Measurements from ENCODE around the gene ZBTB20.

The ZBTB20 gene

DNA sequence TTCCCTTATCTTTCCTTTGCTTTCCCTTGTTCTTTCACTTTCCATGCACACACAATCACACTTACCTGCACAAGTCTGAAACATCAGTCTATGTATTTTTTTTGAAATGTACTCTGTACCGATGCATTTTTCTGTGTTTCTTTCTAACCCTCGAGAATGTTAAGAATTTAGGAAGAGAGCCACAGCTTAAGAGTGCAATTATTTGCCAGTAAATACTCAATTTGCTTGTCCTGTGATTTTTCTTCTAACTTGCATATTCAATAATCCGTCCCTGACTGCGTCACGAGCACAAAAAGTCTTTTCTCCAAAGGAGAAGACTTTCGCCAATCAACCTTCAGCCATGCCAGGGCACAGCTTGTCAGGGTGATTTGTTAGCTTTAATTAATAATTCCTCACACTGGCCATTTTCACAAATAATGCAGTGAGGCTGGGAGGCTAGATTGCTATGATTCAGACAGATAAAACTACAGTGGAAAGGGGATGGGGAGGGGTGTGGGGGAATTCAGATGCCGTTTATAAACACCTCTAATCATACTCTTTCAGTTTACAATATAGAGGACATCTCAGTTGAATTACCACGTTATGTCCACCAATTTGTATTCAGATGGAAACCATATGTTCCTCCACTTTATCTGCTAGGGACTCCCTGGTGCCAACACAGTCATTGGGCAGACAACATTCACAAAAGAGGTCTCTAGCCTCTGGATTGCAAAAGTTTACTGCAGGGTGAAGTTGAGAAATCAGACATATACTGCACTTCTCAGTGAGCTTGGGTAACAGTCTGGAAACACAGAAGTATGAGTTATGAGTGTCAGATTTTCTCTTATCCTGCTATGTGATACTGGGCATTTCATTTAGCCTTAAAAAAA, 388.0 kb downstream of the ZBTB20 start:
- TF ChIP-seq JUND (IDR thresholded peaks at IDR 0.05; ENCODE audit: low read depth), result no peak
- no peak for DNase-seq (ENCODE audit: low read depth in 1 of 2, low spot score in 1 of 2)
- in situ Hi-C loops (cut with HindIII; ENCODE audit: low pct_unique_long_range_greater_than_20kb, low sequenced_read_pairs), result no loop called here

DNA sequence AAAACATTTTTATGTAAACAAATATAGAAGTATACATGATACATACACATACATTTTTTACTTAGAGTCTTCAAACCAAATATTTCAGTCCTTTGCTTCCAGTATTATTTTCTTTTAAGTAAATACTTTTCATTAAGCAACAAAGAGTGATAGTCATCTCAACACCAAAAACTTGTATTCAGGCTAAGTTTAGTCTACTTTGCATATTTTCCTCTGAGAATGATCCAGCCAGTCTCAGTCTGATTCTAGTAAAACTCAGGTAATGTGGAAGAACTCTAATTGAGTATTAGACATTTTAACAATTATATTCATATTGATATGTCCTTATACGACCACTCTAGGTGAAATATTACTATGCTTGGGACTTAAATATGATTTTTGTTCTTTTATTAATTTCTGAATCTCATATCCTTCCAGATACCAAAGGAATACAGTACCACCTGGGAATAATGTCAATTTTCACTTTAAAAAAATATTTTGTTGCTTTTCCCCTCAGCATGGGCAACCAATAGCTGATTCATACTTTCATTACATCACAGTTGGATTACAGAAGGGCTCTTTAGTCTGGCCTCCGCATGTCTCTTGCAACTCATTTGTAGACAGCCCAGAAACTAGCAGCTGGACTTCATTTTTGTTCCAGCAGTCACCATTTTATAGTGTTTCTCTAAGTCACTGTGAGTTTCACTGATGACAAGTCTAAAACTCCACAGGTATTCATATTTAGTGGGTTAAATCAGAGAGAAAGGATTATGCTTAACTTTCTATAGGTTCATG, 390.4 kb downstream of the ZBTB20 start:
- in situ Hi-C loops (cut with HindIII; ENCODE audit: low pct_unique_long_range_greater_than_20kb, low sequenced_read_pairs), result no loop called here
- no peak for DNase-seq (ENCODE audit: low read depth in 1 of 2, low spot score in 1 of 2)
- no peak for TF ChIP-seq JUND (IDR thresholded peaks at IDR 0.05; ENCODE audit: low read depth)

DNA sequence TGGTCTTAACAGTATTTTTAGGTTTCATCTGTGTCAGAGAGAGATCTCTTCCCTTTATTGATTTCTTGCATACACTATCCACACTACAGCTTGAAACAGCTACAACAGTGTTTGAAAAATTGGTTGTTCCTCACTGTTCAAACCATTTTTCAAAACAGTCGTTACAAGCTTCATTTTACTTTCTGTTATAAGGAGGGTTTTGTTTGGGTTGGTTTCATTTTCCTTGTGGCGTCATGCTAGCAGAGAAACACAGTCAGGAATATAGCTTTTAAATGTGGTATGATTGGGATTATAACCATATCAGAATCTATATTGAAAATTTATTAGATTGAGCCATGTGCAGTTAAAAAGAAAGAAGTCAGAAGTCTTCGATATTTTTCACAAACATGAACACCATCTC, 400.6 kb downstream of the ZBTB20 start:
- in situ Hi-C loops (cut with HindIII; ENCODE audit: low pct_unique_long_range_greater_than_20kb, low sequenced_read_pairs), result no loop called here
- DNase-seq (ENCODE audit: low read depth in 1 of 2, low spot score in 1 of 2), result no peak
- no peak for TF ChIP-seq JUND (IDR thresholded peaks at IDR 0.05; ENCODE audit: low read depth)

DNA sequence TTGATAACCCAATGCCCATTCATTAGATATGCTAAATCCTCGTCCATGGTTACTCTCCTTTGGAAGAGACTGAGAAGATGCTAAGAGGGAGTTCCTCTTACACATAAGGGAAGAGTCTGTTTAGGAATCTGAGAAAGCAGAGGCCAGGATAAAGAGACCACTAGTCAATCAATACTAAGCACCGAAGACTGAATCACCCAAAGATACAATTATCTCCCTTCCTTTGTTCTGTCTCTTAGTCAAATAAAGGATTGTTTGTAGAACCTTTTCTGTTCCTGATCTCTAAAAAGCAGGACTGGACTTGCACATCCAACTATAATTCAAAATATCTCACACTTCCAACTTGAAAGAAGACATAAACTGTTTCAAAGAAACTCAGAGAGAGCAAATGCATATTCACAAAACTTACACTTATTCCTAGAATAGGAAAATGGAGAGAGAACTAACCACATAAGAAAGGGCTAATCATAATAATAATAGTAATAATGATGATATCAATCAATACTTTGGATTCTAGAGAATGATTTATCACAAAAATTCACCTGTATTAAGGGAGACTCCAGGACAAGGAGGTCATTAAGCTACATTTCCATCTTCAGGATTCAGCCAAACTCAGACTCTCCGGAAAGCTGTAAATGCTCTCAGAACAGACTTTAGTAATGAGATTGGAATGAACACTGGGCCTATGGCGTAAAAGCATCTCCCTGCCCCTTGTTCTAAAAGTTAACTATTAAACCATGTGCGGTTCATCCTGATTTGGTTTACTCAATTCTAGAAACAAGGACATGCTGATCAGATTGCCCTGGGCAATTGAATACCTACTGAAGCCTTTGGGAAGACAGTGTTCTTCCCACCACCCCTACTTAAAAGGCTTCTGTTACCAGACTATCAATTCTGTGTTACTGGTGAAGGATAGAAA, 401.5 kb downstream of the ZBTB20 start:
- in situ Hi-C loops (cut with HindIII; ENCODE audit: low pct_unique_long_range_greater_than_20kb, low sequenced_read_pairs), result no loop called here

DNA sequence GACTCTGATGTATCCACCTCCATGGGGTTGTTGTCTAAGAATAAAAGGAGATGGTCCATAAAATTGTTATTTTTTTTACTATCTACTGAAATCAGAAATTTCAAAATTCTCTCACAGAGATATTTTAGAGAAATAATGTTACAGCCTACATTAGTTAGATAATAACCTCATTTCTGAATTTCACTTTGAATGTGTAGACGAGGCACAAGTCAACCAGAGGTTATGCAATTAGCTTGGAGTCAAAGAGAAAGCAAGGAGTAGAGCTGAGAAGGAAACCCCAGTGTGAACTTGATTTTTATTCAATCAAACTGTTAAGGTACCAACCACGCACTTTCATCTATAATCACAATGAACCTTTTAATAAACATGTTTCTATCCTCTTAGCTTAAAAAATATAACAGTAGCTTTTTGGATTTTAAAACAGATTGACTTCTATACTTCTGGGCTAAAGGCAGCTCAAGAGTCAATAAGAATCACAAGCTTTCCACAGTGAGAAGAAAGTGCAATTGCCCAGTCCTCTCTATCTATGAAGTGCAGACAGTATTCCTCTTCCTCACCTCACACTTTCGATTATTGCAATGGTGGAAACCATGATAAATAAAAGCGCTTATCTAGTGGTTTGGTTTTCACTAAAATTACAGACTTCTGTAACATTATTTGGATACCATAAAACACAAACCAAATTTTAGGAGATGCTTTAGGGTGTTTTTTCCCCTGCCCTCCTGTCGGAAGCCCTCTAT, 403.2 kb downstream of the ZBTB20 start:
- no peak for DNase-seq (ENCODE audit: low read depth in 1 of 2, low spot score in 1 of 2)
- no peak for TF ChIP-seq JUND (IDR thresholded peaks at IDR 0.05; ENCODE audit: low read depth)
- in situ Hi-C loops (cut with HindIII; ENCODE audit: low pct_unique_long_range_greater_than_20kb, low sequenced_read_pairs), result no loop called here

More for the DNA sequence above, 401.5 kb downstream of the ZBTB20 start:
- DNase-seq (ENCODE audit: low read depth in 1 of 2, low spot score in 1 of 2), result no peak
- TF ChIP-seq JUND (IDR thresholded peaks at IDR 0.05; ENCODE audit: low read depth), result no peak

DNA sequence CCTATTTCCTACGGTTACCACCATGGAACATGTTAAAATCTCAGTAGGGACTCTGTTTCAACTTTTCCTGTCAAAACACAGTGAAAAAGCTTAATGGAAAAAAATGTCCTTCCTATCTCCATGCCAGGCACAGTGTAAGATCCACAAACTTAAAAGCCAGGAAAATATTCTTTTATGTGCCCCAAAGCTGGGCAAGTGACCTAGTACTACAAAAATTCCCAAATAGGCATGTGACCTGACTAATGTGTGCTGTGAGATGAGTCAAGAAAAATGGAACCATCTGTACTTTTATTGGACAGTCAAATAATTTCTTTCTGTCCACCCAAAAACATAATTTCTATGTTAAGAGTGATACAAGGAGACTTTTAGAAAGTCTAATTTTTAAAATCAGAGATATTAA, 406.0 kb downstream of the ZBTB20 start:
- TF ChIP-seq JUND (IDR thresholded peaks at IDR 0.05; ENCODE audit: low read depth), result no peak
- DNase-seq (ENCODE audit: low read depth in 1 of 2, low spot score in 1 of 2), result no peak
- in situ Hi-C loops (cut with HindIII; ENCODE audit: low pct_unique_long_range_greater_than_20kb, low sequenced_read_pairs), result no loop called here

DNA sequence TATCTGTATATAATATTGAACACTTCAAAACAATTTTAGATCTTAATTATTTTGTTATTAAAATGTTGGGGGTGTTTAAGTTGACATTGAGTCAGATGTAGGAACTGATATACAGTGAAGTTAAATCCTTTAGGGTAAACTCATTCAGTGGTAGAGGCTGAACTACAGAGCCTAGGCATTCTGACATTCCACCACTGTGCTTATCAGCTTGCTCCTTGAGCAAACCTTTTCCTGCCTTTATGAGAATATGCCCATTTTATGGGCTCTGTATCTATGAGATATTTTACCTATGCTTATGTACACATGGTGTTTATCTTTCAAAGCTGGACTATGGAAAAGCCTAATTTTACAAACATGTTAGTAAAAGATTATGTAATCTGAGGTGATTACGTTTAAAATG, 407.5 kb downstream of the ZBTB20 start:
- DNase-seq (ENCODE audit: low read depth in 1 of 2, low spot score in 1 of 2), result no peak
- in situ Hi-C loops (cut with HindIII; ENCODE audit: low pct_unique_long_range_greater_than_20kb, low sequenced_read_pairs), result no loop called here
- TF ChIP-seq JUND (IDR thresholded peaks at IDR 0.05; ENCODE audit: low read depth), result no peak

DNA sequence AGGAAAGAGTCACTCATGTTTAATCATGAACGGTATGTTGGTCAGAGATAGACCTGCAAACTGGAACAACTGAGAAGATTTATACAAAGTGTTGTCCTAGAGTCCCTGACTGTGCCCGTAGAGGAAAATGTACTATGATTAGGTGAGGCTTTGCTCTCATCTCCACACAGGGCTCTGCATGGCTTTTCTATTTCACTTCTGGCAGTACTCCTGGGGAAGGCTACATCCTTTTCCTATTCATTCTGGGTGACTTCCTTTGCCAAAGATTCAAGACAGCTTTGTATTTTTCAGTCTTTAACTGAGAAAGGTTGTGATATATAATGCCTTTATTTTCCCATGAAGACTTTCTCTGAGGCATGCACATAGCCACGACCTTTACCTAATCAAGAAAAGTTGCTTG, 414.7 kb downstream of the ZBTB20 start:
- in situ Hi-C loops (cut with HindIII; ENCODE audit: low pct_unique_long_range_greater_than_20kb, low sequenced_read_pairs), result no loop called here
- no peak for TF ChIP-seq JUND (IDR thresholded peaks at IDR 0.05; ENCODE audit: low read depth)
- DNase-seq (ENCODE audit: low read depth in 1 of 2, low spot score in 1 of 2), result no peak

DNA sequence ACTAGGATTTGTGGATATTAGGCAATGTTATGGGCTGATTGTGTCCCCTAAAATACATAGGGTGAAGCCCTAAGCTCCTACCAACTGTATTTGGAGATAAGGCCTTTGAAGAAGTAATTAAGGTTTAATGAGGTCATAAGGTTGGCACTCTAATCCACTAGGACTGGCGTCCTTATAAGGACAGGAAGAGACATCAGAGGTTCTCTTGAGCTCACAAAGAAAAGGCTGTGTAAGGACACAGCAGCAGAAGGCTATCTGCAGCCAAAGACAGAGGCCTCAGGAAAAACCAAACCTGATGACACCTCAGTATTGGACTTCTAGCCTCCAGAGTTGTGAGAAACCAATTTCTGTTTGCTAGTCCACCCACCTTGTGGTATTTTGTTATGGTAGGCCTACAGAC, 416.7 kb downstream of the ZBTB20 start:
- in situ Hi-C loops (cut with HindIII; ENCODE audit: low pct_unique_long_range_greater_than_20kb, low sequenced_read_pairs), result no loop called here
- DNase-seq (ENCODE audit: low read depth in 1 of 2, low spot score in 1 of 2), result no peak
- no peak for TF ChIP-seq JUND (IDR thresholded peaks at IDR 0.05; ENCODE audit: low read depth)

DNA sequence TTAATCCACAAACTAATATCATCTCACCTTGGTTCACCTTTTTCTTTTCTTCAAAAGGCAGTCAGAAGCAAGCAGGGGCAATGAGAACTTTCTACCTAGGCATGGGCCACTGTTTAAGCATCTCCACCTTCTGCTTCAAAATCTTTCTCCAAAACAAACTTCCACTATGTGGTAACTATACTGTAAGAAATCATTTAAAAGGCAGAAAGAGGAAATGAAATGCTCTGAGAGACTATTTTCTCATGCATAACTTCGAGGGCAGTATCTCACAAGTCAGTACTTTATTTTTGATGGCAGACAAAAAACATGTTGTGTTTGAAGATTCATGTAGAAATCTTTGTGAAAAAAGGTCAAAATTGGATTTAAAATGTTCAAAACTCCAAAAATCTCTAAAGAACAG, 419.7 kb downstream of the ZBTB20 start:
- no peak for TF ChIP-seq JUND (IDR thresholded peaks at IDR 0.05; ENCODE audit: low read depth)
- DNase-seq (ENCODE audit: low read depth in 1 of 2, low spot score in 1 of 2), result no peak
- in situ Hi-C loops (cut with HindIII; ENCODE audit: low pct_unique_long_range_greater_than_20kb, low sequenced_read_pairs), result no loop called here

DNA sequence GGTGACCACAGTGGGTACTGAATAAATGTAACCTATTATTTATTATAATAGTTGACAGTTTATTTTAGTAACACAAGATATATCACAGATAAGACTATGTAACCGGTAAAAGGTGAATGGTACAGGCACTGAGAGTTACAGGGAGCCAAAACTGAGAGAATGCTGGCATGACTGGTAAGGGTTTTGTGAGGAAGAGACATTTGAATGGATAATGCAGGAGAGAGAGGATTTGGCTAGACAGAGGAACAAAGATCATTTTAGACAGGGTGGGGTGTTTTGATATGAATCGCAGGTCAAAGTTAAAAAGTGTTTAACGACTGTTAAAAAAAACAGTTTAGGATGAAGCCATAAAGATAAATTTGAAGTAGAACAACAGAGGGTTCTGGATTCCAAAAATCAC, 421.1 kb downstream of the ZBTB20 start:
- TF ChIP-seq JUND (IDR thresholded peaks at IDR 0.05; ENCODE audit: low read depth), result no peak
- in situ Hi-C loops (cut with HindIII; ENCODE audit: low pct_unique_long_range_greater_than_20kb, low sequenced_read_pairs), result no loop called here
- DNase-seq (ENCODE audit: low read depth in 1 of 2, low spot score in 1 of 2), result no peak

DNA sequence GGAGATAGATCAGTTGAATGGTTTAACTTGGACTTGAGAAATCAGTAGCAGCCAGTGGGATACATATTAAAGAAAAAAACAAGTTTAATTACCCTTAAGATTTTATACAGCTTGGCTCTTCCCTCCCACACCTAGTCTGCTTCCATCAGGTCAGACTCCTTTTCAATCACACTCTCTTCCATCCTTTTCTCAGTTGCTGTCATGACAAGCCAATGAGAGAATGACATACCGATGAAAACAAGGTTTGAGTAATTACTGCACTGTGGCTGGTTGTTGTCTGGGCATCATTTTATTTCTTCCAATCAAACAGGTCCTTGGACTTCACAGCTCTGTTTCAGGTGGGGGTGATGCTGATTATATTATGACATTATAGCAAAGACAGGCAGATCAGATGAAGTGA, 424.6 kb downstream of the ZBTB20 start:
- no peak for TF ChIP-seq JUND (IDR thresholded peaks at IDR 0.05; ENCODE audit: low read depth)
- DNase-seq (ENCODE audit: low read depth in 1 of 2, low spot score in 1 of 2), result no peak
- in situ Hi-C loops (cut with HindIII; ENCODE audit: low pct_unique_long_range_greater_than_20kb, low sequenced_read_pairs), result no loop called here
